Measurements from ENCODE around the gene CPNE4.
A peak's percentile ranks its signal among the peaks of the same experiment; 100 is the strongest.

CPNE4 gene

DNA sequence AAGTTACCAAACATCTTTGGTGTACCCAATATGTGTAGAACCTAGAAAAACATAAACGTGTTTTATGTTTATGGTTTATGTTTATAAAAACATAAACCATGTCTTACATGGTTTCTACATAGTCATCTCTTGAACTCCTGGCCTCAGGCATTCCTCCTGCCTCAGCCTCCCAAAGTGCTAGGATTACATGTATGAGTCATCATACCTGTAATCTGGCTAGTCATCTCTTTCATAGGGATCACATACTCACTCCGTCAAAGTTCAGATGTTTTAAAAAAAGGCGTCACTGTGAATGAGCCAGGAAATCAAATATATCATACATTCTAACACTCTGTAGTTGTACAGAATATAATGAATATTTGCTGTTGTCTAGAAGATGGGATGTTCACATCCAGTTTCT lies 178.6 kb downstream of the CPNE4 start:
- no peak for DNase-seq

DNA sequence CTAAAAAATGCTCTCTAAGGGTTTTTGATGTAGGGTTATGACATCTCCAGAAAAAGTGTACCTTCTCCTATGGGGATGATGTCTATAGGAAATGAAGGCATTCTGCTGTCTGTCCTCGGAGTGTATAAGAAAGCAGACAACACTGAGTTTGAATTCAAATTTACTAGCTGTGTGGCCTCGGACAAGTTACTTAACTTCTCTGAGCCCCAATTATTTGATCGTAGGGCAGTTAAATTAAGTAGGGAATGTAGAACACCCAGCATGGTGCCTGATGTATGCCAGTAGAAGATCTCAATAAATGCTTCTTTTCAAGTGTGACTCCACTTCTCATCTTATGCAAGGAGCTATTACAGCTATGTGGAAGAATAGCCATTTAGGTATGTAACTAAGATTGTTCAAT lies 184.6 kb downstream of the CPNE4 start:
- no peak for DNase-seq

DNA sequence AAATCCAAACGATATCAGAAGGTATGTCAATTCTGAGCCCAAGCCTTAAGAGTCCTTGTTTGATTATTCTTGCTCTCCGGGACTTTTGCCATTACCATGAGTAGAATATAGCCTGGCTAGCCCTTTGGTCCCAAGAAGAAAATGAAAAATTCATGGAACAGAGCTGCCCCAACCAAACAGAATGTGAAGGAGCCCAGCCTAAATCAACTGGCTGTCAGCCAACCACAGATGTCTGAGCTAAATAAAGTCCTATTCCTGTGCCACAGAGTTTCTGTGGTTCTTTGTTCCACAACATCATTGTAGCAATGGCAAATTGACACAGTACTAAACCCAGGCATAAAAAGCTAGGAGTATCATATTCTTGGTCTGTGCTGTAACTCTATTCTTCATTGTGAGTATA lies 185.2 kb downstream of the CPNE4 start:
- no peak for DNase-seq

DNA sequence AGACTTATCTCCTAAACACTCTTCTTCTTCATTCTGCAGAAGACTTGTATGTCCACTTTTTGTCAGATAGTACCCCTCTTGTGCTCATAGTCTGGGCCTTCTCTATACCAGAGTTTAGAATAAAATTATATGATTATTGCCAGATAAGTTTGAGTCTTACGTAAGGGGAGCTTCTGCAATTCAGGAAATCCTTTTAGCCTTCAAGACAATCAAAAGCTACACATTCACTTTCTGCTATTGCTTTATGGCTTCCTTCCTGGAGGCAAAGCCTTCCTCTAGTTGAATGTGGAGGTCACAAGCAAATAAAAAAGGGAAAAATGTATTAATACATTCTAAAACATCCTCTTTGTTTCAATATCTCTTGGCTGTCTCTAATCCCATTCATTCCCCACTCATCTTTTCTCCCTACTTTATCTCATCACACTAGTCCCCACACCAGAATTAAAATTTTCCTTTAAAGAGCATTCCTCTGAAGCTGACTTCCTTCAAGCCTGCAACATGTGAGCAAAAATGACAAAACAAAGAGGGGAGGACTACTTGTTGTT lies 186.8 kb downstream of the CPNE4 start:
- DNase-seq = no peak

DNA sequence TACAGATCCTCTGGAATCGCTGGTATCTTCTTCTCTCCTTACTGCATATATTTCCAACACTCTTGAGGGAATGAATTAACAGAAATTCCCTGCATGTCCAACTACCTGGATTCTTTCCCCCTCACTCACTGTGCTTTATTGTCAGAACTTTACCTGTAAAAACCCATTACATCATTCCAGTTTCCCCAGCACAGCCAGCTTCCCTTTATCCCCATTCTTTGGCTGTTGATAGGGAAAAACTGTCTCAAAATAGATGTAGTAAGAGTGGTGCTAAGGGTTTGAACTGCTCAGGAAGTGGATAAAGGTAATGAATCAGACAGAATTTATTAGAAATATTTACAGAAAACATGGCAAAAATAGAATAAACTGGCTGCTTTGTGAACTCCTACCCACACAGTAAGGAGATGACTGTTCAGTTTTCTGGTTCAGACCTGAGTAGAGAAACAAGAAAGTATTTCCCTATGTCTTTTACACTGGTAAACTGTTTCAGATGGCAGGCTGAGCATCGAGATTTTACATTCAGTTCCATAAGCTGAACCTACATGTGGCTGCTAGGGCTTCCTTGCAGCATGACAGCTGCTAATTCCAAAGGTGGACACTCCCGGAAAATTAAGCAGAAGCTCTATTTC lies 188.4 kb downstream of the CPNE4 start:
- no peak for DNase-seq

DNA sequence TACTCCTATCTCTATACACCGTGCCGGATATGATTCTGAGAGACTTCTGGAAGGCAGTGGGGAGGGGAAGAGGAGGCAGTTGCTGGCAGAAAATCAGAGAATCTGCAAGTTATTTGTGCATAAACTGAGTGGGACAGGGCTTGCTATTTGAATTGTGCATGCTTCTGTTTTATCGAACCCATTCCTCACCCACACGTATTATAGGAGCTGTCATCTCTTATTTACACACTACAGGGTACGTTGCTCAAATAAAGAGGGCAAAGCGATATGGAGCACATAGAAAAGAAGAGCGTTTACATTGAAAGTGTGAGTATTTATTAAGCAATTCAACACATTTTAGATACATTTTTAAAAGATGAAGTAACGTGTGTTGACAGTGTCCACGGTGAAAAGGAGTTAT lies 191.6 kb downstream of the CPNE4 start:
- DNase-seq = no peak

DNA sequence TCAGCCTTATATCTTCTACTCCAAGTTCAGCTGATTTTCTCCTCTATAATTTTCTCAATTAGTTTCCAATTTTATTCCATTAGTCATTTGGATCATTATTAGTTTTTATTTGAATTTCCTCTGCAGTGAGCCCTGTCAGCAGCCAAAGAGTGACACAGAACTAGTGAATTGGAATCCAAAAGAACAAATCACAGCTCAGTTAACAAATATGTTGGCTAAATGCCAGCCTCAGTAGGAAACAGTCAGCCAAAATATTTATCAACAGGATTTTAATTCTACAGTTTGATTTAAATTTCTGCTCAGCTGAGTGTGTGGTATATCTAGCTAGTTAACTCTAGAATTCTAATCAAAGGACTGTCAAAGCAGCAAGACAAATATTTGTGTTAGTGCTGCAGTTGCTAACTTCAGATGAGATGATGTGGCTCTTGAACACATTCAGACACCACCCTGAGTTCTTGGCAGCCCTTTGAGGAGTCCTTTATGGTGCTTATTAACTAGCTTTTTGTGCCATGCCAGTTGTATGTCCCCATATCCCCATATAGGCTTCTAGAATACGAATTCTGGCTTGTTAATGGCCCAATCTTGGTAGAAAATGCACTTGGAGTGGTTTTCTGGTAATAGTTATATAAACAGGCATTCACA lies 194.5 kb downstream of the CPNE4 start:
- no peak for DNase-seq

DNA sequence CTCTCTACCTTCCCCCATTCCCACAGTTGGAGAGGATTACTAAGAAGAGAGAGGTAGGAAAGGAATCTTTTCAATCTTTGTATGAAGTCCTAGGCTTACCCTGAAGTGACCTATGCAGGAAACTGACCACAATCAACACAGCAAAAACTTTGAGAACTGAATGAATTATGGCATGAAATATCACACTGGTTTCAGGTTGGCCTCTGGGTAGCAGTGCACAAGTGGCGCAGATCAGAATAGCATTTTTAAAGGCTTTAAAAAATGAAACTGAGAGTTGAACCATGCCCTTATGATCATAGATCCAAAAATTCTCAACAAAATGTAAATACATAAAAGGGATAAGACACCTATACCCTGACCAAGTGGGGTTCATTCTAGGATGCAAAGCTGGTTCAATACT lies 198.9 kb downstream of the CPNE4 start:
- DNase-seq = no peak

DNA sequence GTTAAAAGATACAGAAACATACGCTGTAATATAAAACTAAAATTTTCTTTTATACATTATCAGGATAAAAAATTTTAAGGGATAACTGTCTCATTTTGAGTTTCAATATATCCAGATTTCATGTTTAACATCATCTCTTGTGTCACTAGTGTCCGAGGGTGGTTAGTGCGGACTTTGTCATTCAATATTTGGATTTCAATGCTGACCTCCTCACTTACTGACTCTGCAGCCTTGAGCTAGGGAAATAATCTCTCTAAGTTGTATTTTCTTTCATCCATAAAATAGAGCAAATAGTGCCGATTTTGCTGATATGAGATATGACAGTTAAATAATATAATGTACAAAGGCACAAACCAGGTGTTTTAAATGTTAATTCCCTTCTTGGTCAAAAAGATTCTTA lies 203.2 kb downstream of the CPNE4 start:
- DNase-seq = no peak

DNA sequence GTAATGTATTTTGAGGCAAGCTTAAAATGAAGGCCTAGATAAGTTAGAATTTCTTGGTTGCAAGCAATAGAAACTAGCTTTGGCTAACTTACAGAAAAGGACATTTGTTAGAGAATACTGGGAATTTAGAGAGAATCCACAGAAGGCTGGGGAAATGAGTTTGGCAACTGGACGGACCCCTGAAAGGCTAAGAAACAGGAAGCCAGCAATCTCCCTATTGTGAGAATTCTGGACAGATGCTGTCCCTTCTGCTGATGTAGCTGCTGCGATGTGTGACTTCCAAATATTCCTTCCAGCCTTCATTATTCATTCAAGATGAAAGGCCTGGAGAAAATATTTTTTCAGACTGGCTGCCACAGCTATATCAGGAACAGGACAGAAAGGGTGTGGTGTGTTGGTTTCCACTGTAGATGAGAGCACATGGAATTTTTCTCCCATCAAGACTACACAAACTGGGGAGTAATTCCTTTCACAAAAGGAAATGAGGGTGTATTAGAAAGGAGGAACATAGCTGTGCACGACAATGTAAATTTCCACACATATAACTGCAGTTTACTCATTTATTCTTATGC lies 213.5 kb downstream of the CPNE4 start:
- no peak for DNase-seq

DNA sequence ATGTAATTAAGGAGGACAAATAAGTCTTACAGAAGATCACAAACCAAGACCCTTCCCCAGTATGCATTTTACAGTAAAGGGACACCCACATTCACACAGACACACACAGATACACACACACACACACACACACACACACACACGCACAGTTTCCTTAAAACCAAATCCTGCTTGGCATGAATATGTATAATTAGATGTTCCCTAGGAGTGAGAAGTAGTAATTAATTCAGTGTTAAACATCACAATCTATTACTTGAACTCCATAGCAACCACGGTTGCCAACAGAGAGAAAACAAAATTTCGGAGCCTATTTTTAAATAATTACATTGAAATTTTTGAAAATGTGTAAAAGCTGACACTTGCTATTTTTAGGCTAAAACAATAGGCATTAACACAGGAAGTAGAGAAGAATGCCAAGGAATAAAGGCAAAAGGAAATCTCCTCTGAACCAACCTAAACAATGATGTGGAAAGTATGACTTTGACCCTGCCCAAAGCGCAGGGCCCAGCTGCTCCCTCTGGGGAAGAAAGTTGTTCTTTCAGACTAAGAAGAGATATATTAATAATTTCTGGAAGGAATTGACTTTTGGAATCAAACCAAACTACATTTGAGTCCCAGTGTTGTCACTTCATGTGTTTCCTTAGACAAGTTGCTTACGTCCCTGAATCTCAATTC lies 215.3 kb downstream of the CPNE4 start:
- no peak for DNase-seq

DNA sequence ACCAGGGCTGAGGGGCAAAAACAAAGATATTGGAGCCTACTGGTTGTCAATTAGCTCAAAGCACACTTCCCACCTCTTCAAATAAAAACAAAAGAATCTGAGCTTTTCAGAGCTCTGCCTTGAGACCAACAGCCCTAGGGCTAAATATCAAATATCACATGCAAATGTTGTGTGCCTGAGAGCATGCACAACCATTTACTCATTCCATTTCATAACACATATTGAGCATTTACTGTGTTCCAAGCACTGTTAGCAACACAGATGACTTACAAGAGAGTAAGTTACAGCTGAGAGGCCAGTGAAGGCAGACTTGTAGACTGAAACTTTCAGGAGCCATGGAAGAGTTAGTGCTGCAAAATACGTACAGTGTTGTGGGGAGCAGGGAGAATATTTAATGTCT lies 222.4 kb downstream of the CPNE4 start:
- no peak for DNase-seq

DNA sequence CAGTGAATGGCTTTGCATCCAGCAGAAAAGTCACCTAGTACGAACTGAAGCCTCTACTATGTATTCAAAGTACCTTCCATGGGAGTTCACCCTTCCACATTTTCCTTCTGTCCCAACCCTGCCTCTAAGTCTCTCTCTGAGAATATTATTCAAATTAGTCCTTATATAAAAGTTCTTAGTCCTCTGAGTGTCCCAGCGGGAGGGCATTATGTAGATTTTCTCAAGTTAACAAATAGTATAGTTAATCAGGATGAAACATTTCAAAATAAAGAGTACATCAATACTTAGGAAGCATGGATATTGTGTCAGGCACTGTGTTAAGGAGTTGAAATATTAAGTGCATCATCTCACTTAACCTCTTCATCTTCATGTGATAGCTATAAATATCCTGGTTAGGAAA lies 223.3 kb downstream of the CPNE4 start:
- DNase-seq = no peak

DNA sequence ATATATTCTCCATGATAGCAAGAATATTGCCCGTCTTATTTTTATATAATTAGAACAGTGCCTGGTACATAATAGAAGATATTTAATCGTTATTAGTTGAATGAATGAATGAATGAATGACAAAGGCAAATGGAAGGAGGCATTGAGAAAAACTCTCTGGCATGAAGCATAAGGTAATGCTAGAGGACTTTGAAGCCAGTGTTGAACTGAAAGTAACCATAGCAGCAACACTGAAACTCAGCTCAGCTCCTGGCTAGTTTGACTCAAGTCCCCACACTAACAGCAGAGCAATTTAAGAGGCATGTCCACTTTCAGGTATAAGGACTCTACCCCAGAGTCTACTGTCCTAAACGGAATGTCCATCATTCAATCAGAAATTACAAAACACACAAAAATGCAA lies 227.0 kb downstream of the CPNE4 start:
- no peak for DNase-seq

DNA sequence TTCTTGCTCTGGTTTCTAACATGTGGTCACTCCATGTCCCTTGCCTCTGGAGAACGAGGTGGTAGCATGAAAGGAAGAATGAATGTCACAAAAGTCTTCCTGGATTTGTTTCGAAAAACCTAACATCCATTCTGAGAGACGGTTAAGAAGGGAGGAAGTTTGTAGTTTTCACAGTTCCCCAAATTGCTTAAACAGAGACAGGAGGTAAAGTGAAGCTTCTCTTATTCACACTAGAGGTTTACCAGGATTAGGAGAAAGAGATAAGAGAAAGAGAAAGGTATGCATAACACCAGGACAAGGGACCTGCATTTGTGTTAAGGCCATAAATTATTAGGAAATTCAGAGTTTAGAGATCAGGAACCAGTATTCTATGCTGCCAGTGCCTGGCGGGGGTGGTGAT lies 228.1 kb downstream of the CPNE4 start:
- DNase-seq = no peak

DNA sequence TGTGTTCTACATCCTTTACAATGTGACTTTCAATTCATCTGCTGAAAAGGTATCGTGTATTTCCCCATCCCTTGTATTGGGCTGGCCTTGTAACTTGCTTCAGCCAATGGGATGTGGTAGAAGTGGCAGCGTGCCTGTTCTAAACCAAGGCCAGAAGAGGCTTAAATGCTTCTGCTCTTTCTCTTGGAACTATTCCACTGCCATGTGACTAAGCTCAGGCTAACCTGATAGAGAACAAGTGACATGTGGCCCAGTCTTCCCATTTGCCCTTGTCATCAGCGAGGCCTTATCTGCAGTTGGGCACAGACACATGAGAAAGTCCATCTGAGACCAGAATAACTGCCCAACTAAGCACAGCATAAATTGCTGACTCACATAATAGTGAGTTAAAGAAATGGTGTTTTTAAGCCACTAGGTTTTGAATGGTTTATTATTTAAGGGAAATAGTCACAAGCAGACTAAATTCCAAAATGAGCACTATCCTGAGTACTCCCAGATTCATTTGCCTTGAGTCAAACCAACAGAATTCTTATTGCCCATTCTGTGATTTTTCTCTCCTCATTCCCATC lies 230.2 kb downstream of the CPNE4 start:
- no peak for DNase-seq

DNA sequence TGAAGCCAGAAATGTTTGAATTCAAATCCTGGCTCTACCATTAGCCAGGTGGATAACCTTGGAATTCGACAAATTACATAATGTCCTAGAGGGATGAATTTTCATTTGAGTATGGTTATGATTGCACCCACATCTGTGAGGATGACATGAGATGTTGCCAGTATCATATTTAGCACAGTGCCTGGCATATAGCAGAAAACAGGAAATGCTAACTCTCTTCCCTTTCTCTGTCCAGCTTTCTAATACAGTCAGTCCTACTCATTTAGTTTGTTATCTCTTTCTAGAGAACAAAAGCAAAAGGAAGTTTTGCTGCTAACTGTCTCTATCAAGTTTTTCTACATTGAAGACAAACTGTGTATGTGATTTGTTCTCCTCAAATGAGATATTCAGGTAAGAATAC lies 231.7 kb downstream of the CPNE4 start:
- DNase-seq = no peak

DNA sequence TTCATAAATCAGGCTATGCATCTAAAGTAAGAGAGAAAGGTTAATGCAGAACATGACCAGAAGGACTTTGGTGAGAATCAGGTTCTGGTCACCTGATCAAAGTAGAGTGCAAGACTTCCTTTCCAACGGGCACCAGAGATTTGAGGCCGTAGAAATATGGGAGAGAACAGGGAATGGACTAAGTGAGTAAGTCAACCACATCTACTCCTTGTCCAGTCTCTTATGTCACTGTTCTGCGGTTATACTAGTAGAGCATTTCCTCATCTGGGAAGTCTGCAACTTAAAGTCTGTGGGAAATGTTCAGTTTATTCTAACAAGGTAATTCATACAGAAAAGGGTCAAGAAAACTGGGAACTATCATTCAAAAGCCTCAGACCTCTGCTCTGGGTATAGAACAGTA lies 232.8 kb downstream of the CPNE4 start:
- no peak for DNase-seq

DNA sequence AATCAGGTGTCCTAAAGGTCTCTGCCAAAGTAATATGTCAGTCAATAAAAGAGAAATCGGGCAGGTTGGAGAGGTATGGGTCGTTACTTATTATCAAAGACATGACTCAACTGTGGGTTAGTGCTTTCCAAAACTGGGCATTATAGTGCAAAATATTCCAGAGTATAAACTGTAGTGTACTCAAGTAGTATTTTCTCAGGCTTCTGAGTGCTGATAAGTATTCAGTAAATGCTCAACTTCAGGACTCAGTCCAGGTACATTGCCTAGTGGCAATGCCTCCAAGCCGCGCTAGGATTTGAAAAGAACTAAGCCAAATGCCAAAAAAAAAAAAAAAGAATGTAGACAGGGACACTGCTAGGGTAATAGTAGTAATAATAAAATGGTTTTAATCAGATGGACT lies 233.2 kb downstream of the CPNE4 start:
- DNase-seq = no peak

DNA sequence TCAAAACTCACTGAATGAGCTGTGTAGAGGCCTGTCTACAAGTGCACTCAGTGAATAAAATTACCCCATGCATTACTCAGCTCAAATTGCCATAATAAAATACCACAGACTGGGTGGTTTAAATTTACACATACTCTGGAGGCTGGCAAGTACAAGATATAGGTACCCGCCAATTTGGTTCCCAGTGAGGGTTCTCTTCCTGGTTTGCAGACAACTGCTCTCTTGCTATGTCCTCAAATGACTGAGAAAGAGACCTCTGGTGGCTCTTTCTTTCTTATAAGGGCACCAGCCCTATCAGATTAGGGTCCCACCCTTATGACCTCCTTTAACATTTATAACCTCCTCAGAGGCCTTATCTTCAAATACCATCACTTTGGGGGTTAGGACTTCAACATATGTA lies 237.0 kb downstream of the CPNE4 start:
- no peak for DNase-seq

DNA sequence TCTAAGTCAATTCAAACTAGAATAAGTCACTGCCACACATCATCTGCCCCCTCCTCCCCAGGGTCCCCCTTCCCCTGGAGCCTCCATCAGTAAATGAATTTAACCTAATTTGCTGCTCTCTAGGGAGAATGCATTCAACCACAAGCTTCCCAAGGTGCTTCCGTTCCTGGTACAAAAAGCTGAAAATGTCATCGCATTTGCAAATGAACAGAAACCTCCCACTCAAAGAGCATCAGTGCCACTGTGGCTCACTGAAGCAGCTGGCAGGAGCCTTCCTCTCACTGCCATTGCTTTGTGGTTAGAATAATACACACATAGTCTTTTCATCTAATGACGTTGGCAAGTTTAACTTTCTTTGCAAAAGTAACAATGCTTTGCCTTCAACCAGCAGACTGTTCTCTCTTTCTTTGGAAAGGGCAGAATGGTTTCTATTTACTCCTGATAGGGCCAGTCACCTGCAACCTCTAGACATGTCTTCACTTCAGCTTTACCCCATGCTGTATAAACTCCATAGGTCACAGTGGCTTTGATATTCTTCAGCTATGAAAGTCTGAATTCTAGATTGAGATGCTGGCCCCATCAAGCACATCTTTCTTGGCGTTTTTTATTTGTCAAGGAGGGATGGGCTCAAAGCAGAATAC lies 238.1 kb downstream of the CPNE4 start:
- DNase-seq = no peak

DNA sequence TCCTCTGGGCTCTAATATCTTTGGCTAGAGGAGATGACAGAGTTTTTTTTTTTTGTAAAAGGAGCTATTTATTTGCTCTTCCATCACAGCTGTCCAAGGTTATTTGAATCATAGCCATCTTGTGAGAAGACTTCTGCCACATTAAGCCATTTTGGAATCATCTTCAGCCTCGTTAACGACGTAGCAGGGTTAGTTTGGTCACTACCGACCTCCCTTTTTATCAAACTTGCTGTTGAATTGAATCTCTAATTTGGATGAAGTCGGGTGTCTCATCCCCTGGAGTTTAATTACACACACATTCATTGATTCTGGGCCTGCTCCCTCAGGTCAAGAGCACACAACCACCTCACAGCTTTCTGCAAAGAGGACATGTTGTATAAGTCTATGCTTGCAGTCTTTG lies 238.7 kb downstream of the CPNE4 start:
- DNase-seq = no peak

DNA sequence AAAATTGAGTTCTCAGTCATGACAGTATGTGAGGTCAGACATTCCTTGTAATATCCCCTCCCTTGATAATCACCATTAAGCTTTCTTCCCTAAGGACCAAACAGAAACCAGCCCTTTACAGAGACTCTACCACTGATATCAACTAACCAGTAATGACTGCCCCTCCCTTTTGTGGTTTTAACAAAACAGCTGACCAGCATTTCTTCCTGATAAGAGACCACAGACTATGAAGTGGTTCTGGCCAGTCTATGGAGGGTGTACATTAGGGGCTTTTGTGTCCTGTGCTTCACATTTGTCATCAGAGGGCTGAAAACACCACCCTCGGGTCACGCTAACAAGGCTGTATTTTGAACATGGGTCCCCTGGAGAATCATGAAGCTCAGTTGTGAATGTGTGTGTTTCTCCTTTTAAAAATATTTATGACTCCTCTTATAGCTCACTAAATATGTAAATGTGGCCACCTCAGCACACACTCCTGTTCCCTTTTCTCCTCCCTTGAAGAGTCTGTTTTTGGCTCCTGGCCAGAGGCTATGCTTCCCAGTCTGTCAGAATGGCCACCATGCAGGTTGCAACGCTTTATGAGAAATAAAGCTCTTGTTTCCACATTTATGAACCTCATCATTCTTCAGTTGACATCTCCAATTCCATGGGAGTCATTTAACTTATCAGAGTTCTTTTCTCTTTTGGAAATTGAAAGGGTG lies 239.3 kb downstream of the CPNE4 start:
- DNase-seq = peak; percentile 3
